Fibroblast of lung (primary cell): ENCODE results near the gene JARID2. TPM values are rescaled to one million over a fixed set of nuclear protein-coding genes. Genes with fewer than 3 reads are reported as not detected.

ENCODE experiments used
- DNase-seq, 2 donors: peaks; one replicate each; pipeline versions ENCODE4 v3.0.0 to v3.0.0-alpha.2; 2010; ENCODE audit warnings: low read depth in 2 of 2
- H2AFZ ChIP-seq: 2 replicates; pipeline ENCODE4 v1.5.1; 2012; ENCODE audit warnings: low read length, control low read depth, inconsistent platforms
- H3K27ac ChIP-seq: 2 replicates; pipeline ENCODE4 v1.5.1; 2011; ENCODE audit warnings: low read length, control low read depth; ENCODE audit not compliant: insufficient read depth
- H3K27me3 ChIP-seq: 2 replicates; pipeline ENCODE4 v1.5.1; 2011; ENCODE audit warnings: mild to moderate bottlenecking, low read length; ENCODE audit not compliant: control insufficient read depth, insufficient read depth
- H3K36me3 ChIP-seq: 2 replicates; pipeline ENCODE4 v1.5.1; 2011; ENCODE audit warnings: low read length; ENCODE audit not compliant: control insufficient read depth, insufficient read depth
- H3K4me1 ChIP-seq: 2 replicates; pipeline ENCODE4 v1.5.1; 2011; ENCODE audit warnings: low read length; ENCODE audit not compliant: control insufficient read depth, insufficient read depth; ENCODE audit errors: extremely low read depth
- H3K4me2 ChIP-seq: 2 replicates; pipeline ENCODE4 v1.5.1; 2011; ENCODE audit warnings: low read length, control low read depth; ENCODE audit not compliant: insufficient read depth; ENCODE audit errors: extremely low read depth
- H3K4me3 ChIP-seq, 4 experiments: fragments of 200-600 bp in 1 of 4; sonication (generic) in 1 of 4; replicated peaks in 1 of 4; 2 replicates each; pipeline ENCODE4 v1.5.1; 2011 to 2016; ENCODE audit warnings: low read length in 4 of 4, low read depth in 3 of 4, mild to moderate bottlenecking in 3 of 4, control low read depth in 2 of 4, inconsistent platforms in 1 of 4, mixed read lengths in 1 of 4; ENCODE audit not compliant: insufficient read depth in 1 of 4; ENCODE audit errors: control extremely low read depth in 1 of 4
- H3K79me2 ChIP-seq: 2 replicates; pipeline ENCODE4 v1.5.1; 2012; ENCODE audit warnings: mild to moderate bottlenecking, low read length, inconsistent platforms; ENCODE audit not compliant: control insufficient read depth, insufficient read depth
- H3K9ac ChIP-seq: 2 replicates; pipeline ENCODE4 v1.5.1; 2011; ENCODE audit warnings: mild to moderate bottlenecking, low read length, control low read depth; ENCODE audit not compliant: insufficient read depth
- H3K9me3 ChIP-seq: 2 replicates; pipeline ENCODE4 v1.5.1; 2012; ENCODE audit warnings: low read depth, low read length; ENCODE audit not compliant: control insufficient read depth, insufficient read depth
- H4K20me1 ChIP-seq: 2 replicates; pipeline ENCODE4 v1.5.1; 2011; ENCODE audit warnings: low read length; ENCODE audit not compliant: control insufficient read depth, insufficient read depth; ENCODE audit errors: extremely low read depth
- CTCF ChIP-seq, 2 donors: IDR thresholded peaks in 1 of 2; conservative IDR thresholded peaks in 1 of 2; 1 replicate in 1 of 2; 2 replicates in 1 of 2; pipeline ENCODE4 v1.5.1; 2011 to 2012; ENCODE audit warnings: low read length in 2 of 2, control low read depth in 1 of 2, inconsistent platforms in 1 of 2, low read depth in 1 of 2, mild to moderate bottlenecking in 1 of 2
- EZH2 ChIP-seq: IDR thresholded peaks from 2 replicates; pipeline ENCODE4 v1.5.1; 2012; ENCODE audit warnings: low read length, control low read depth, mild to moderate bottlenecking; ENCODE audit errors: missing control alignments
- polyA plus RNA-seq, 2 donors: library from polyadenylated mRNA; depleted of rRNA in 1 of 2; stranded (reverse) in 1 of 2; unstranded in 1 of 2; fragments of >200 nt; gene quantifications; 2 replicates each; pipeline ENCODE4 v1.2.1, GENCODE V29; 2011 to 2012; ENCODE audit warnings: missing spikeins in 1 of 2
- total RNA-seq: library from RNA; depleted of rRNA; stranded (reverse); fragments of >200 nt; gene quantifications from 2 replicates; pipeline ENCODE4 v1.2.1, GENCODE V29; 2014

JARID2 gene
- total and polyA plus RNA-seq, 2 donors (not counting 1 experiment from before 2014, with no cell fraction given) = 5.0 to 8.2 TPM

GRCh38 chr6:15272562-15272961 lies 26.7 kb downstream of the JARID2 start:
- Histone ChIP-seq H3K27ac (no peak overlapping the region), H3K36me3 (no peaks in the 10 kb centered on the region), H3K4me2 (no peak overlapping the region), H3K9me3 (no peaks in the 10 kb centered on the region), H2AFZ (no peak overlapping the region), H3K27me3 (no peaks in the 10 kb centered on the region), H3K79me2 (peaks cover 37% of the 10 kb centered on the region), H3K4me3 (no peak overlapping the region), H3K4me1 (peaks cover 3% of the 10 kb centered on the region), H3K9ac (no peak overlapping the region), H4K20me1 (no peaks in the 10 kb centered on the region)
- no peak for DNase-seq
- TF ChIP-seq CTCF (conservative IDR thresholded peaks at IDR 0.05 in 1 of 2, IDR thresholded peaks at IDR 0.05 in 1 of 2; ENCODE audit: low read depth in 1 of 2, low read length in 2 of 2) = no peak
- TF ChIP-seq EZH2 = no peak

- H3K79me2 ChIP-seq = peaks cover 36% of the 10 kb centered on the region
- peaks cover under 1% of the 10 kb centered on the region for H3K4me1 ChIP-seq
- peak; percentile 33 to 36 for DNase-seq
Observed at GRCh38 chr6:15274692-15275387, 29.0 kb downstream of the JARID2 start.

More at GRCh38 chr6:15274692-15275387, 29.0 kb downstream of the JARID2 start:
- H3K9me3 ChIP-seq = no peaks in the 10 kb centered on the region
- no peak overlapping the region for H3K9ac ChIP-seq
- H2AFZ ChIP-seq = no peak overlapping the region
- no peak for TF ChIP-seq EZH2
- TF ChIP-seq CTCF (conservative IDR thresholded peaks at IDR 0.05 in 1 of 2, IDR thresholded peaks at IDR 0.05 in 1 of 2; ENCODE audit: low read depth in 1 of 2, low read length in 2 of 2) = peak in 1 of 2 donors; percentile 19
- H3K4me2 ChIP-seq = no peak overlapping the region
- H4K20me1 ChIP-seq = no peaks in the 10 kb centered on the region
- no peaks in the 10 kb centered on the region for H3K36me3 ChIP-seq
- H3K4me3 ChIP-seq = no peak overlapping the region
- H3K27me3 ChIP-seq = no peaks in the 10 kb centered on the region
- no peak overlapping the region for H3K27ac ChIP-seq
